ENCODE results near the gene NCOA3.

- TF ChIP-seq CTCF (IDR thresholded peaks at IDR 0.05 in 2 of 3, conservative IDR thresholded peaks at IDR 0.05 in 1 of 3; ENCODE audit: control insufficient read depth in 2 of 3, extremely low read depth in 1 of 3, insufficient read depth in 1 of 3, low read depth in 3 of 3, low read length in 3 of 3) (no peak), GABPA (IDR thresholded peaks at IDR 0.05; ENCODE audit: low read depth) (no peak), POLR2AphosphoS5 (IDR thresholded peaks at IDR 0.05; ENCODE audit: low read length) (no peak), POU2F2 (IDR thresholded peaks at IDR 0.05; ENCODE audit: borderline replicate concordance, low read depth, low read length) (no peak), TAF1 (IDR thresholded peaks at IDR 0.05; ENCODE audit: borderline replicate concordance, low read depth, low read length) (no peak), EP300 (IDR thresholded peaks at IDR 0.05; ENCODE audit: borderline replicate concordance in 1 of 2, control insufficient read depth in 1 of 2, low read depth in 2 of 2, low read length in 2 of 2) (no peak), CHD2 (IDR thresholded peaks at IDR 0.05; ENCODE audit: borderline replicate concordance, low read depth, low read length) (no peak)
These were observed 189.9 kb downstream of the NCOA3 start for GRCh38 chr20:47691625-47692024.

All from GM12878 (cell line).